Cardiac fibroblast (primary cell): Measurements from ENCODE around the gene TXNRD2.
"Not testable (repeated sequence)": the region's sequence is repeated elsewhere in the genome, so short reads cannot be mapped to it uniquely, and the experiment has no call there.

Source experiments
- DNase-seq, 2 donors: peaks; one replicate each; pipeline versions ENCODE4 v3.0.0 to v3.0.0-alpha.2; 2010; ENCODE audit warnings: low read depth in 2 of 2
- H3K4me3 ChIP-seq, 2 donors: replicated peaks in 1 of 2; 1 replicate in 1 of 2; 2 replicates in 1 of 2; pipeline ENCODE4 v1.5.1; 2011; ENCODE audit warnings: low read depth in 2 of 2, low read length in 2 of 2, mild to moderate bottlenecking in 2 of 2, moderate library complexity in 1 of 2
- CTCF ChIP-seq: IDR thresholded peaks from one replicate; pipeline ENCODE4 v1.5.1; 2011; ENCODE audit warnings: low read depth, mild to moderate bottlenecking, low read length, inconsistent platforms

TXNRD2 gene

GRCh38 chr22:19932367-19933206 is 9.0 kb downstream of the TXNRD2 start:
- TF ChIP-seq CTCF = no peak
- DNase-seq = no peak
- H3K4me3 ChIP-seq = no peak overlapping the region

- DNase-seq = no peak
- H3K4me3 ChIP-seq = no peak overlapping the region
- TF ChIP-seq CTCF = no peak
These were observed 10.1 kb downstream of the TXNRD2 start for GRCh38 chr22:19931514-19931913.

- H3K4me3 ChIP-seq = no peak overlapping the region
- DNase-seq = no peak
- no peak for TF ChIP-seq CTCF
These were observed 10.8 kb downstream of the TXNRD2 start for GRCh38 chr22:19930551-19931486.

- TF ChIP-seq CTCF = no peak
- H3K4me3 ChIP-seq = no peak overlapping the region
- no peak for DNase-seq
These were observed 11.8 kb downstream of the TXNRD2 start for GRCh38 chr22:19929586-19930550.

- H3K4me3 ChIP-seq = no peak overlapping the region
- no peak for TF ChIP-seq CTCF
- DNase-seq = no peak
These were observed 13.4 kb downstream of the TXNRD2 start for GRCh38 chr22:19928207-19928606.

- no peak for DNase-seq
- TF ChIP-seq CTCF = no peak
- H3K4me3 ChIP-seq = no peak overlapping the region
These were observed 13.9 kb downstream of the TXNRD2 start for GRCh38 chr22:19927696-19928095.

GRCh38 chr22:19926028-19926427 is 15.6 kb downstream of the TXNRD2 start:
- not testable (repeated sequence) for H3K4me3 ChIP-seq, DNase-seq
